PC-9 (cell line): ENCODE data around the gene NRG4. TPM values are rescaled to one million over a fixed set of nuclear protein-coding genes. Genes with fewer than 3 reads are reported as not detected.

Experiments
- BruUV-seq: library from RNA; stranded (reverse); fragments of 400-500 nt; replicated peaks from 2 replicates; lab custom pipeline; 2021; lab: Mats Ljungman, UMichigan
- CTCF ChIA-PET: fragments of 300-600 bp; sonication (Branson Sonifier 250); formaldehyde crosslinking; loops from one replicate; lab custom pipeline; 2022; ENCODE audit warnings: antibody characterized with exemption; lab: Charles Lee
- POLR2A ChIA-PET: fragments of 300-600 bp; sonication (Branson Sonifier 250); formaldehyde crosslinking; loops from one replicate; lab custom pipeline; 2022; ENCODE audit warnings: antibody characterized with exemption; ENCODE audit not compliant: unreplicated experiment; lab: Charles Lee
- DNase-seq, 2 experiments: peaks; one replicate each; pipeline versions ENCODE4 v3.0.0 to v3.0.0-alpha.2; 2015 to 2022; ENCODE audit warnings: mixed read lengths in 1 of 2
- H2AFZ ChIP-seq: fragments of 200-600 bp; sonication (generic); 2 replicates; pipeline ENCODE4 v1.8.1; 2017; ENCODE audit warnings: antibody characterized with exemption
- H3F3A ChIP-seq: fragments of 200-600 bp; sonication (generic); 2 replicates; pipeline ENCODE4 v1.8.1; 2017; ENCODE audit warnings: antibody characterized with exemption, mild to moderate bottlenecking, low read depth; ENCODE audit not compliant: insufficient read depth
- H3K27ac ChIP-seq: fragments of 200-600 bp; sonication (generic); 2 replicates; pipeline ENCODE4 v1.6.1; 2016; ENCODE audit warnings: mixed run types
- H3K27me3 ChIP-seq: fragments of 200-600 bp; sonication (generic); 2 replicates; pipeline ENCODE4 v1.6.1; 2016; ENCODE audit warnings: low read depth, mixed run types; ENCODE audit not compliant: insufficient read depth
- H3K36me3 ChIP-seq: fragments of 200-600 bp; sonication (generic); 2 replicates; pipeline ENCODE4 v1.6.1; 2016; ENCODE audit warnings: low read depth, mixed run types
- H3K4me1 ChIP-seq: fragments of 200-600 bp; sonication (generic); replicated peaks from 2 replicates; pipeline ENCODE4 v1.6.1; 2016; ENCODE audit warnings: mixed run types; ENCODE audit not compliant: insufficient read depth
- H3K4me2 ChIP-seq: fragments of 200-600 bp; sonication (generic); 2 replicates; pipeline ENCODE4 v1.6.1; 2017; ENCODE audit warnings: mixed run types
- H3K4me3 ChIP-seq: fragments of 200-600 bp; sonication (generic); 2 replicates; pipeline ENCODE4 v1.6.1; 2016; ENCODE audit warnings: mixed run types
- H3K79me2 ChIP-seq: fragments of 200-600 bp; sonication (generic); 2 replicates; pipeline ENCODE4 v1.6.1; 2017; ENCODE audit warnings: low read depth, mixed run types
- H3K9me2 ChIP-seq: fragments of 200-600 bp; sonication (generic); 2 replicates; pipeline ENCODE4 v1.8.1; 2017; ENCODE audit warnings: mild to moderate bottlenecking; ENCODE audit not compliant: insufficient read depth
- H3K9me3 ChIP-seq: fragments of 200-600 bp; sonication (generic); 2 replicates; pipeline ENCODE4 v1.8.1; 2016; ENCODE audit warnings: low read depth; ENCODE audit not compliant: insufficient read depth
- H4K20me1 ChIP-seq: fragments of 200-600 bp; sonication (generic); 2 replicates; pipeline ENCODE4 v1.8.1; 2017; ENCODE audit not compliant: insufficient read depth
- CTCF ChIP-seq: fragments of 200-600 bp; sonication (generic); conservative IDR thresholded peaks from 2 replicates; pipeline ENCODE4 v1.6.1; 2017; ENCODE audit warnings: mixed run types, antibody characterized with exemption, mild to moderate bottlenecking, moderate library complexity
- EZH2 ChIP-seq: fragments of 200-600 bp; sonication (generic); IDR thresholded peaks from 2 replicates; pipeline ENCODE4 v1.8.0; 2017; ENCODE audit warnings: antibody characterized with exemption, low read depth
- intact Hi-C: fragments of 100-400 bp; cut with micrococcal nuclease; formaldehyde crosslinking; loops from one replicate; pipeline ENCODE4 v1.10.0; 2022; ENCODE audit not compliant: unreplicated experiment
- total RNA-seq: library from RNA; stranded (reverse); gene quantifications from 2 replicates; pipeline ENCODE4 v1.2.3, GENCODE V29; 2021

The NRG4 gene
- total RNA-seq, 1 experiment from 2014 or later = 11.3 TPM

GRCh38 chr15:75952525-75952924 is 59.7 kb downstream of the NRG4 start:
- TF ChIP-seq CTCF = no peak
- no peak for TF ChIP-seq EZH2
- H3K9me3 ChIP-seq = no peaks in the 10 kb centered on the region
- no peaks in the 10 kb centered on the region for H3K4me1 ChIP-seq
- no peaks in the 10 kb centered on the region for H3K79me2 ChIP-seq
- intact Hi-C loops = no loop called here
- POLR2A ChIA-PET = no interaction called here
- CTCF ChIA-PET = no interaction called here
- H3K9me2 ChIP-seq = no peaks in the 10 kb centered on the region
- H3K27me3 ChIP-seq = no peaks in the 10 kb centered on the region
- no peak overlapping the region for H3K4me3 ChIP-seq
- H2AFZ ChIP-seq = no peak overlapping the region
- no peaks in the 10 kb centered on the region for H3K36me3 ChIP-seq
- BruUV-seq = no TSS peak
- H3K27ac ChIP-seq = no peak overlapping the region
- no peaks in the 10 kb centered on the region for H4K20me1 ChIP-seq
- H3F3A ChIP-seq = no peaks in the 10 kb centered on the region
- no peak for DNase-seq
- H3K4me2 ChIP-seq = no peak overlapping the region

- CTCF ChIA-PET = no interaction called here
- intact Hi-C loops = no loop called here
Measured at GRCh38 chr15:75948761-75949296, 63.4 kb downstream of the NRG4 start.

GRCh38 chr15:75947092-75947491 is 65.1 kb downstream of the NRG4 start:
- no peaks in the 10 kb centered on the region for H3K79me2 ChIP-seq
- H4K20me1 ChIP-seq = no peaks in the 10 kb centered on the region
- ChIA-PET CTCF (no interaction called here), POLR2A (interaction anchor here (0.6 kb wide), 1 partner anchor 112 kb away, joined by 4 read pairs; no protein-coding TSS in a partner anchor)
- H3K27me3 ChIP-seq = no peaks in the 10 kb centered on the region
- no peak overlapping the region for H3K4me3 ChIP-seq
- H3K36me3 ChIP-seq = no peaks in the 10 kb centered on the region
- TF ChIP-seq CTCF (no peak), EZH2 (no peak)
- H3K9me2 ChIP-seq = no peaks in the 10 kb centered on the region
- BruUV-seq = no TSS peak
- no peak overlapping the region for H3K27ac ChIP-seq
- DNase-seq = no peak
- no peak overlapping the region for H3K4me2 ChIP-seq
- intact Hi-C loops = no loop called here
- H3K9me3 ChIP-seq = no peaks in the 10 kb centered on the region
- H2AFZ ChIP-seq = no peak overlapping the region
- H3F3A ChIP-seq = no peaks in the 10 kb centered on the region; the same call in 1 of the 2 replicates
- H3K4me1 ChIP-seq = no peaks in the 10 kb centered on the region

More at GRCh38 chr15:75948761-75949296, 63.4 kb downstream of the NRG4 start:
- Histone ChIP-seq H3K4me3 (no peak overlapping the region), H3K36me3 (no peaks in the 10 kb centered on the region), H4K20me1 (no peaks in the 10 kb centered on the region), H3K4me2 (no peak overlapping the region), H3K9me2 (no peaks in the 10 kb centered on the region), H3F3A (no peaks in the 10 kb centered on the region; the same call in 1 of the 2 replicates), H2AFZ (no peak overlapping the region), H3K79me2 (no peaks in the 10 kb centered on the region), H3K9me3 (no peaks in the 10 kb centered on the region), H3K27ac (no peak overlapping the region), H3K27me3 (no peaks in the 10 kb centered on the region), H3K4me1 (no peaks in the 10 kb centered on the region)
- DNase-seq = no peak
- BruUV-seq = no TSS peak
- TF ChIP-seq CTCF (no peak), EZH2 (no peak)
- POLR2A ChIA-PET = no interaction called here
